Stimulated activated CD8-positive, alpha-beta memory T cell treated with anti-CD3 and anti-CD28 coated beads, Interleukin-2, amount 100 ng/mL, for 48 hours (primary cell): ENCODE measurements around the gene DDX59.

Source experiments
- DNase-seq, 2 donors: peaks; one replicate each; pipeline ENCODE4 v3.0.0-alpha.2; 2020; ENCODE audit warnings: low read depth in 2 of 2

The DDX59 gene

GRCh38 chr1:200629876-200630514 lies 39.7 kb downstream of the DDX59 start:
- DNase-seq: no peak

DNA sequence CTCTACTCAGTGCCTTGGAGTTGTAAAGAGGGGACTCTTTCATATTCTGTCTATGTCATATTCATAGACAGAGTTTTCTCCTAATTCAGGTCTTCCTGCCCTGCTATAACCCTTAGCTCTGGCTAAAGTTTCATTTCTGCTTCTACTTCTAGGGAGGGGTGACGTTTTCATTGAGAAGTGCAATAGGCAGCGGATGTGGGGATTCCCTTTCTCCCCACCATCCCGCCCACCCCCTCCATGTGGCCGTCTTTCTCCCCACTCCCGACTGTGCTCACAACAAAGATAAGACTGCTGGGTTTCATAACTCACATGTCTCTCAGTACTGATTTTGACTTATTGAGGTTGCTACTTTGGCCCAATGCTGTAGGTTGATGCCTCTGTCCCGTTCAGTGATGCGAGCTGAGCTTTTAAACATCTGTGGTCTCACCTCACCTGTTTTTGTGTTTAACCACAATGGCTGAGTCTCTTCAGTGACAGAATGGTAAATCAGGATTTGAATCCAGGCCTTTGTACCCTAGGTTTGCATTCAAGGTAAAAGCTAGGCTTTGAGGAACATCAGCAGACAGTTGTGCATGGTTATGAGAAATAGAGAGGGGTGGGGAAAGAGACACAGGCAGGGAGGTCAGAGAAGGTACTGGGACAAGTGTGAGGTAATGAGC lies 41.4 kb downstream of the DDX59 start:
- peak; percentile 50 to 58 for DNase-seq

- no peak for DNase-seq
Observed at GRCh38 chr1:200627575-200628222, 42.0 kb downstream of the DDX59 start.

- DNase-seq: no peak
Observed at GRCh38 chr1:200626853-200627534, 42.7 kb downstream of the DDX59 start.

DNA sequence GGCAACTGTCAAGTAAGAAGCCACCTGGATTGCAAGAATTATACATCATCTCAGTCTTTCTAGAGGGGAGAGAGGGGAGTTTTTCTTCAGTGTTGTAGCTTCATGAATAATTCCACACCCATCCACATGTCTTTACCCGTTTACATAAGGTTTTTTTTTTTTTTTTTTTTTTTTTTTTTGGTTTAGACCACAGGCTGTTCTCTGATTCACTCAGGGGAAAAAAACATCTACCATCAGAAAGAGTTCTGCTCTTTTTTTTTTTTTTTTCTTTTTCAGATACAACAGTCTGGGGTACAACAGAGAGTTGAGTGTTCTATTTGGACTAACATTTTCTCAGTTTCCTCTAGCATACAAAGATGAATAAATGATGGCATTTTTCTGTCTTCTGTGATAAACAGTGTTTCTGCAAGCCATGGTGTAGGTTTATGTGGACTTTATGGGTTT lies 44.3 kb downstream of the DDX59 start:
- DNase-seq: no peak

DNA sequence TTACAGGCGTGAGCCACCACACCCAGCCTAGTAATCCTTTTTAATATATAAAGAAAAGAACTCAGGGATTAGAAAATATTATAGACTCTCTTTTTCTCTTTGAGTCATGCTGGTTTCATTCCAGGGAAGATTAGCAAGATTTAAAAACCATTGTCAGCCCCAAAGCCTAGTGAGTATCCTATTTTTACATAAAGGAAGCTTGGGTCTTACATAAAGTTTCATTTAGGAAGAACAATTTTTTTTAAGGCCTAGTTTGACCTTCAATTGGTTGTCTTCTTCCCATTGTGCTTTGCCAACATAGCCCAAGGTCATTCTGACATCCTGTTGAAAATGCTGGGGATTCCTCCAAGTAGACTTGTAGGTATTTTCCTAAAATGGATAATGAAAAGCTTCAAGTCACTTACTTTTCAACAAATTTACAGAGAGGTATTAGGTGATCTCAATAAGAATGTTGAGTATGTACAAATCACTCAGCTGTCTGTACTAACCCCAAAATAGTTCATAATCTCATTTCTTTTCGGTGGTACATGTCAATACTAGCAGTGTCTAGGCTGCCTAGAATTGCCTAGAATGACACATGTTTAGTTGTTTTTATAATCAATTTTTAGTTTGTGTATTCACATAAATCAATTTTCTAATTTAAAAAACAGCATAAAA lies 44.9 kb downstream of the DDX59 start:
- DNase-seq: no peak

- DNase-seq: peak; percentile 88 to 89
Observed at GRCh38 chr1:200620273-200621131, 49.2 kb downstream of the DDX59 start, which contains the start of gene KIF14. Gene KIF14, minus strand, starts transcription at chr1:200620751. Its CDS starts 2,028 bp downstream, at chr1:200618723.

- DNase-seq: no peak
Observed at GRCh38 chr1:200619894-200620272, 49.8 kb downstream of the DDX59 start.

GRCh38 chr1:200610846-200611245 lies 58.9 kb downstream of the DDX59 start:
- no peak for DNase-seq

- DNase-seq: no peak
Observed at GRCh38 chr1:200602632-200603031, 67.1 kb downstream of the DDX59 start.
